IMR-90 (cell line): ENCODE measurements around the gene ABCC4. TPM values are rescaled to one million over a fixed set of nuclear protein-coding genes. Genes with fewer than 3 reads are reported as not detected.

Experiments used
- ATAC-seq: fragments of 200-7000 bp; cut with Tn5 transposase; 2 replicates; pipeline ENCODE4 v1.9.1; 2020; ENCODE audit warnings: low read depth, mild to moderate bottlenecking, moderate library complexity
- BruUV-seq: library from RNA; stranded (reverse); fragments of 400-500 nt; replicated peaks from 2 replicates; lab custom pipeline; 2021; lab: Mats Ljungman, UMichigan
- CTCF ChIA-PET: fragments of 300-600 bp; formaldehyde crosslinking; extraction: SDS; loops from one replicate; lab custom pipeline; 2021; ENCODE audit warnings: antibody characterized with exemption; lab: Yijun Ruan, JAX
- POLR2A ChIA-PET: fragments of 300-600 bp; sonication (Branson Sonifier 250); formaldehyde crosslinking; loops from one replicate; lab custom pipeline; 2022; ENCODE audit warnings: antibody characterized with exemption; ENCODE audit not compliant: unreplicated experiment; lab: Charles Lee
- DNase-seq: peaks from one replicate; pipeline ENCODE4 v3.0.0; 2013
- H2AFZ ChIP-seq: replicated peaks from 2 replicates; pipeline ENCODE3; 2013; ENCODE audit warnings: low read length, mild to moderate bottlenecking; ENCODE audit not compliant: poor library complexity
- H2AK5ac ChIP-seq: 2 replicates; pipeline ENCODE4 v1.6.1; 2013; ENCODE audit warnings: low read depth, low read length, inconsistent platforms
- H2AK9ac ChIP-seq: replicated peaks from 2 replicates; pipeline ENCODE3; 2013; ENCODE audit warnings: mild to moderate bottlenecking, low read depth, low read length, moderate library complexity; ENCODE audit not compliant: poor library complexity
- H2BK120ac ChIP-seq: 2 replicates; pipeline ENCODE4 v1.6.1; 2013; ENCODE audit warnings: low read depth, low read length, inconsistent platforms
- H2BK15ac ChIP-seq: 3 replicates; pipeline ENCODE4 v1.6.1; 2013; ENCODE audit warnings: low read depth, low read length, inconsistent platforms
- H2BK20ac ChIP-seq: 2 replicates; pipeline ENCODE4 v1.6.1; 2013; ENCODE audit warnings: low read depth, mild to moderate bottlenecking, inconsistent platforms, low read length, moderate library complexity
- H2BK5ac ChIP-seq: 2 replicates; pipeline ENCODE4 v1.6.1; 2013; ENCODE audit warnings: mild to moderate bottlenecking, low read depth, low read length, inconsistent platforms; ENCODE audit not compliant: poor library complexity, severe bottlenecking
- H3K14ac ChIP-seq: replicated peaks from 2 replicates; pipeline ENCODE4 v1.6.1; 2013; ENCODE audit warnings: low read depth, low read length, inconsistent platforms
- H3K18ac ChIP-seq: 2 replicates; pipeline ENCODE4 v1.6.1; 2013; ENCODE audit warnings: low read depth, low read length, control low read depth
- H3K23ac ChIP-seq: 2 replicates; pipeline ENCODE4 v1.6.1; 2013; ENCODE audit warnings: low read depth, low read length, inconsistent platforms
- H3K27ac ChIP-seq: 2 replicates; pipeline ENCODE4 v1.5.1; 2013; ENCODE audit warnings: mild to moderate bottlenecking, control low read depth, low read length; ENCODE audit not compliant: insufficient read depth
- H3K27me3 ChIP-seq: 2 replicates; pipeline ENCODE4 v1.6.1; 2013; ENCODE audit warnings: low read length; ENCODE audit not compliant: control insufficient read depth, insufficient read depth
- H3K36me3 ChIP-seq: 2 replicates; pipeline ENCODE4 v1.6.1; 2013; ENCODE audit warnings: low read length, mixed read lengths; ENCODE audit not compliant: control insufficient read depth, insufficient read depth
- H3K4ac ChIP-seq: 2 replicates; pipeline ENCODE4 v1.6.1; 2013; ENCODE audit warnings: low read depth, low read length, inconsistent platforms
- H3K4me1 ChIP-seq: 2 replicates; pipeline ENCODE4 v1.6.1; 2013; ENCODE audit warnings: low read length, mixed read lengths; ENCODE audit not compliant: control insufficient read depth, insufficient read depth
- H3K4me2 ChIP-seq: 2 replicates; pipeline ENCODE4 v1.6.1; 2013; ENCODE audit warnings: low read depth, mild to moderate bottlenecking, control low read depth, low read length, moderate library complexity
- H3K4me3 ChIP-seq: 2 replicates; pipeline ENCODE4 v1.5.1; 2013; ENCODE audit warnings: low read depth, mild to moderate bottlenecking, control low read depth, low read length, moderate library complexity; ENCODE audit not compliant: insufficient read depth
- H3K56ac ChIP-seq: 2 replicates; pipeline ENCODE4 v1.6.1; 2013; ENCODE audit warnings: low read length, inconsistent platforms; ENCODE audit not compliant: insufficient read depth; ENCODE audit errors: extremely low read depth
- H3K79me1 ChIP-seq, 2 experiments: 2 replicates each; pipeline ENCODE4 v1.6.1; 2013; ENCODE audit warnings: low read length in 2 of 2, inconsistent platforms in 1 of 2, low read depth in 1 of 2
- H3K9ac ChIP-seq: 2 replicates; pipeline ENCODE4 v1.6.1; 2013; ENCODE audit warnings: low read depth, low read length, control low read depth
- H3K9me1 ChIP-seq: 2 replicates; pipeline ENCODE4 v1.6.1; 2013; ENCODE audit warnings: low read length, inconsistent platforms; ENCODE audit not compliant: insufficient read depth
- H3K9me3 ChIP-seq: 2 replicates; pipeline ENCODE4 v1.6.1; 2013; ENCODE audit warnings: low read length; ENCODE audit not compliant: control insufficient read depth, insufficient read depth
- H4K20me1 ChIP-seq: 2 replicates; pipeline ENCODE4 v1.6.1; 2013; ENCODE audit warnings: low read length, inconsistent platforms; ENCODE audit not compliant: insufficient read depth
- H4K5ac ChIP-seq: 2 replicates; pipeline ENCODE4 v1.6.1; 2013; ENCODE audit warnings: mild to moderate bottlenecking, low read depth, low read length, control low read depth
- H4K8ac ChIP-seq, 2 experiments: 2 replicates each; pipeline ENCODE4 v1.6.1; 2013; ENCODE audit warnings: low read depth in 2 of 2, low read length in 2 of 2, control low read depth in 1 of 2, inconsistent platforms in 1 of 2
- H4K91ac ChIP-seq: 2 replicates; pipeline ENCODE4 v1.6.1; 2013; ENCODE audit warnings: low read depth, low read length, inconsistent platforms; ENCODE audit not compliant: insufficient read depth
- MAFK ChIP-seq: IDR thresholded peaks from 2 replicates; pipeline ENCODE4 v1.6.1; 2012; ENCODE audit warnings: low read depth, low read length, improper control_type of control experiment
- NFE2L2 ChIP-seq: fragments of 150-350 bp; IDR thresholded peaks from 2 replicates; pipeline ENCODE4 v1.6.1; 2016; ENCODE audit warnings: low read depth, mild to moderate bottlenecking, low read length
- WGBS, 2 experiments: methylation state at CpG; one replicate each; pipeline versions ENCODE4 v1.1.5 to v1.1.7; 2013; ENCODE audit warnings: missing lambda C conversion rate in 2 of 2; ENCODE audit not compliant: insufficient read length in 1 of 2; ENCODE audit errors: extremely low coverage in 2 of 2; 5-methylcytosine and 5-hydroxymethylcytosine counted together
- dilution Hi-C: fragments of 300-500 bp; cut with HindIII; formaldehyde crosslinking; loops from one replicate; pipeline ENCODE4 v1.14.3; 2018; ENCODE audit warnings: low sequenced_read_pairs; ENCODE audit not compliant: unreplicated experiment
- in situ Hi-C: fragments of 300-500 bp; cut with MboI; formaldehyde crosslinking; loops from 3 replicates; pipeline ENCODE4 v1.14.3; 2019; ENCODE audit warnings: low sequenced_read_pairs, inconsistent platforms, mixed read lengths
- intact Hi-C: fragments of 100-400 bp; cut with micrococcal nuclease; formaldehyde crosslinking; loops from 2 replicates; pipeline ENCODE4 v1.10.0; 2022
- polyA plus RNA-seq, 3 experiments: library from polyadenylated mRNA; depleted of rRNA; stranded (reverse); fragments of >200 nt; gene quantifications; 2 replicates each; pipeline ENCODE4 v1.2.3, GENCODE V29; 2012; ENCODE audit warnings: low replicate concordance in 1 of 3
- total RNA-seq: library from RNA; depleted of rRNA; stranded (reverse); fragments of >200 nt; gene quantifications from 2 replicates; pipeline ENCODE4 v1.2.3, GENCODE V29; 2012

ABCC4 gene
- total and polyA plus RNA-seq, 2 of the 4 experiments (the other 2 are of a cell fraction): 16.6 to 41.4 TPM

DNA sequence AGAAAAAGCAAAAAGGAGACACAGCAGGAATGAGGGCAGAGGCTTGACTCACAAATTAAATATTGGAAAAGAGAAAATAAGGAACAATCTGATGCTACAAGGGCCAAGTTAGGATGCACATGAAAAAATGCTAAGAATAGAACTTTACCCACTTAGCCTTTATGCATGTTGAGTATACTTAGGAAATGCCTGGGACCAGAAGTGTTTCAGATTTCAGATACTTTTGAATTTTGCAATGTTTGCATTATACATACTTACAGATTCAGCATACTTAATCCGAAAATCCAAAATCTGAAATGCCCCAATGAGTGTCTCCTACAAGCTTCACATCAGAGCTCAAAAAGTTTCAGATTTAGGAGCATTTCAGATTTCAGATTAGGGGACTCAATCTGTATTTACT is 262.3 kb downstream of the ABCC4 start:
- no peaks in the 10 kb centered on the region for H3K27me3 ChIP-seq
- H4K20me1 ChIP-seq: no peaks in the 10 kb centered on the region; the same call in 1 of the 2 replicates
- H2BK5ac ChIP-seq: no peak overlapping the region
- POLR2A ChIA-PET: no interaction called here
- H3K4me1 ChIP-seq: peaks cover 7% of the 10 kb centered on the region
- in situ Hi-C loops (no loop called here), dilution Hi-C loops (no loop called here), intact Hi-C loops (no loop called here)
- no peak overlapping the region for H2AK9ac ChIP-seq
- H2BK15ac ChIP-seq: no peak overlapping the region
- TF ChIP-seq NFE2L2 (no peak), MAFK (peak; percentile 67)
- H3K4ac ChIP-seq: no peak overlapping the region
- peak overlapping the region; percentile 18; the same call in 1 of the 2 replicates for H3K27ac ChIP-seq
- H3K18ac ChIP-seq: no peak overlapping the region
- no peak overlapping the region for H3K56ac ChIP-seq
- no peak overlapping the region for H4K5ac ChIP-seq
- H4K8ac ChIP-seq: no peak overlapping the region
- ATAC-seq (peak; percentile 68), DNase-seq (no peak)
- H2BK20ac ChIP-seq: no peak overlapping the region
- no peaks in the 10 kb centered on the region; the same call in 1 of the 2 replicates for H3K9me1 ChIP-seq
- no peak overlapping the region for H3K14ac ChIP-seq
- no peak overlapping the region for H3K4me3 ChIP-seq
- no peaks in the 10 kb centered on the region for H3K9me3 ChIP-seq
- H3K23ac ChIP-seq: no peak overlapping the region
- no peak overlapping the region for H4K91ac ChIP-seq
- no TSS peak for BruUV-seq
- WGBS, 2 experiments: no CpG with 5 or more reads among the region's 1 CpG
- no peak overlapping the region for H3K4me2 ChIP-seq
- no peak overlapping the region for H2AK5ac ChIP-seq
- no peak overlapping the region for H2AFZ ChIP-seq
- CTCF ChIA-PET: interaction anchor here (0.6 kb wide), 1 partner anchor 297 kb away, joined by 4 read pairs; no protein-coding TSS in a partner anchor
- H3K79me1 ChIP-seq: peaks cover 0 to 3% of the 10 kb centered on the region in 2 experiments; a peak in 1 of 4 replicates
- H3K36me3 ChIP-seq: peaks cover 39% of the 10 kb centered on the region
- no peak overlapping the region for H2BK120ac ChIP-seq
- H3K9ac ChIP-seq: no peak overlapping the region
